ENCODE measurements around the gene CABLES1.

DNA sequence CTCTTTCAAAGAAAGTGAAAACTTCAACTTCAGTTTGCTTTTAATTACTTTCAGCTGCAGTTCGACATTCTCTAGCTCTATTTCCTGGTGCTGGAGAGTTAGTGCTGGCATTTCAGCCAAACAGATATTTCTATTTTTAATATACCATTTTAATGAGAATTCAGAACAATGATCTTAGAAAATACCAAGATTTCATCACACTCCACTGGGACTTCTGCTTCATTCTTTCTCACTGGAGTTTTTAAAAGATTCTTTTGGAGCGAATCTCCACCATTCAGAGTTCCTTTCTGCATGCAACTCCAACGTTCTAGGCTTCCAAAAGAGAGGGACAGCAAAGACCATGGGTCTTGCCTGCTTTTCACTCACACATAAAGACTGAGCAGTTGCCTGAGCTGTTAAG, 94.2 kb downstream of the CABLES1 start:
- TF ChIP-seq CTCF (IDR thresholded peaks at IDR 0.05; ENCODE audit: low read length) (no peak), EZH2 (IDR thresholded peaks at IDR 0.05; ENCODE audit: borderline replicate concordance, low read length) (no peak)

Data from OCI-LY1 (cell line).